ENCODE results near the gene MED13. TPM values are rescaled to one million over a fixed set of nuclear protein-coding genes. Genes with fewer than 3 reads are reported as not detected.
"Not testable (repeated sequence)": the region's sequence is repeated elsewhere in the genome, so short reads cannot be mapped to it uniquely, and the experiment has no call there.

MED13 gene
- total RNA-seq, 1 donor from 2014 or later, result 56.6 TPM

DNA sequence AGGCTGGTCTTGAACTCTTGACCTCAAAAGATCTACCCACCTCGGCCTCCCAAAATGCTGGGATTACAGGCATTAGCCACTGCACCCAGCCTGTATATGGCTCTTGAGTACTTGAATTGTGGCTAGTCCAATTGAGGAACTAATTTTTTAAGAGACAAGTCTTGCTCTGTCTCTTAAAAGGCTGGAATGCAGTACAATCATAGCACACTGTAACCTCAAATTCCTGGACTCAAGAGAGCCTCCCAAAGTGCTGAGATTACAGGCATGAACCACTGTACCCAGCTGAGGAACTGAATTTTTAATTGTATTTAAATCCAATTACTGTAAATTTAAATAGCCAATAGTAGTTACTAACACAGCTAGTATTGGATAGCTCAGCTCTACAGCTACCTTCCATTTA is 50.6 kb downstream of the MED13 start:
- Mint-ChIP-seq H3K27me3 (no peaks in the 10 kb centered on the region), H3K4me3 (no peak overlapping the region), H3K9me3 (no peaks in the 10 kb centered on the region), H3K4me1 (ENCODE audit: unreplicated experiment) (no peaks in the 10 kb centered on the region), H3K36me3 (peaks cover 35% of the 10 kb centered on the region), H3K27ac (no peak overlapping the region)
- TF ChIP-seq, protein P1, sequence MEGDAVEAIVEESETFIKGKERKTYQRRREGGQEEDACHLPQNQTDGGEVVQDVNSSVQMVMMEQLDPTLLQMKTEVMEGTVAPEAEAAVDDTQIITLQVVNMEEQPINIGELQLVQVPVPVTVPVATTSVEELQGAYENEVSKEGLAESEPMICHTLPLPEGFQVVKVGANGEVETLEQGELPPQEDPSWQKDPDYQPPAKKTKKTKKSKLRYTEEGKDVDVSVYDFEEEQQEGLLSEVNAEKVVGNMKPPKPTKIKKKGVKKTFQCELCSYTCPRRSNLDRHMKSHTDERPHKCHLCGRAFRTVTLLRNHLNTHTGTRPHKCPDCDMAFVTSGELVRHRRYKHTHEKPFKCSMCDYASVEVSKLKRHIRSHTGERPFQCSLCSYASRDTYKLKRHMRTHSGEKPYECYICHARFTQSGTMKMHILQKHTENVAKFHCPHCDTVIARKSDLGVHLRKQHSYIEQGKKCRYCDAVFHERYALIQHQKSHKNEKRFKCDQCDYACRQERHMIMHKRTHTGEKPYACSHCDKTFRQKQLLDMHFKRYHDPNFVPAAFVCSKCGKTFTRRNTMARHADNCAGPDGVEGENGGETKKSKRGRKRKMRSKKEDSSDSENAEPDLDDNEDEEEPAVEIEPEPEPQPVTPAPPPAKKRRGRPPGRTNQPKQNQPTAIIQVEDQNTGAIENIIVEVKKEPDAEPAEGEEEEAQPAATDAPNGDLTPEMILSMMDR (conservative IDR thresholded peaks at IDR 0.05), result no peak
- DNase-seq (ENCODE audit: extremely low spot score, unreplicated experiment), result no peak

DNA sequence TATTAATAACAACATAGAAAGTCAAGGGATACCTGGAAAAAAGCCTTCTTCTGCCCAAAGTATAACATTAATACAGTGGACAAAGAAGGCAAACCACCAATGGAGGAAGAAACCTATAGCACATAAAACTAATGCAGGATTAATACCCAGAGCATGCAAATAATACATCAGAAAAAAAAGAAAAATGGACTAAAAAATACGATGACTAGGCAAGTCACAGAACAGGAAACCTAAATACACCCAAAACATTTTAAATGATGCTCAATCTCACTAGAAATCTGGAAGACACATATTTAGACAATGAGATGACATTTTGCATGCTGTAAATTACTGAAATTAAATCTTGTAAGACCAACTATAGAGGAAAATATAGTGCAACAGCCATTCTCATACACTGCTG is 55.9 kb downstream of the MED13 start:
- Mint-ChIP-seq H3K4me3 (no peak overlapping the region), H3K27me3 (no peaks in the 10 kb centered on the region), H3K9me3 (no peaks in the 10 kb centered on the region), H3K27ac (no peak overlapping the region), H3K4me1 (ENCODE audit: unreplicated experiment) (no peaks in the 10 kb centered on the region), H3K36me3 (peaks cover 46% of the 10 kb centered on the region)
- TF ChIP-seq, protein P1 (conservative IDR thresholded peaks at IDR 0.05), result no peak
- DNase-seq (ENCODE audit: extremely low spot score, unreplicated experiment), result no peak

DNA sequence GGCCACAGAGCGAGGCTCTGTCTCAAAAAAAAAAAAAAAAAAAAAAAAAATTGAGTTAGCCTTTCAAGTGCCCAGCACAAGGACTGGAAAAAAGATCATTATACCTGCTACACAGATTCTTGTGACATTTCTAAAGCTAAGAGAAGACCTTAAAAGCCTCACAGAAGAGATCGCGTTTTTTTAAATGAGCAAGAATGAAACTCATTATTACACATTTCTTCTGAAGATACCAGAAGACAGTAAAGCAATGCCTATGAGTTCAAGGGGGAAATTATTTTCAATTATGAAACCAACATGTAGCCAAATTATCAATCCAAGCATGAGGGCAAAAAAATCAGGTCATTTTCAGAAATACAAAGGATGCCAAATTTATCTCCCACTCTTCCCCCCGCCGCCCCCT is 56.8 kb downstream of the MED13 start:
- Mint-ChIP-seq H3K4me1 (ENCODE audit: unreplicated experiment) (no peaks in the 10 kb centered on the region), H3K27ac (no peak overlapping the region), H3K27me3 (no peaks in the 10 kb centered on the region), H3K36me3 (peaks cover 44% of the 10 kb centered on the region), H3K9me3 (no peaks in the 10 kb centered on the region), H3K4me3 (no peak overlapping the region)
- TF ChIP-seq, protein P1 (conservative IDR thresholded peaks at IDR 0.05), result no peak
- no peak for DNase-seq (ENCODE audit: extremely low spot score, unreplicated experiment)

DNA sequence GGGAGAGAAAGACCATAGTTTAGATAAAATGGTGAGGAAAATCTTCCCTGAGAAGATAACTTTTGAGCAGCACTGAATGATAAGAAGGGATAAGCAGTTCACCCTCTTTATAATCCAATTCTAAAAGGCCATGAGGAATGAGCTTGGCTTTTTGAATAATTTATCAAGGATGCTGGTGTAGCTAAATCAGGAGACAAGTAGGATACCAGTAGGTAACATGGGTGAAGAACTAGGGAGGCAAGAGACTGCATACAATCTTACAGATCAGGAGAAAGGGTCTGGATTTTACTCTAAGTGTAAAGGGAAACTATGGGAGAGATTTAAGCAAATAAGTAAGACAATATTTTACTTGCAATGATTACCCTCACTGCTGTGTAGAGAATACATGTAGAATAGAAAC is 60.7 kb downstream of the MED13 start:
- H3K4me1 Mint-ChIP-seq (ENCODE audit: unreplicated experiment), result no peaks in the 10 kb centered on the region
- no peak overlapping the region for H3K27ac Mint-ChIP-seq
- peaks cover 41% of the 10 kb centered on the region for H3K36me3 Mint-ChIP-seq
- no peak for DNase-seq (ENCODE audit: extremely low spot score, unreplicated experiment)
- TF ChIP-seq, protein P1 (conservative IDR thresholded peaks at IDR 0.05), result no peak
- no peaks in the 10 kb centered on the region for H3K9me3 Mint-ChIP-seq
- no peak overlapping the region for H3K4me3 Mint-ChIP-seq
- no peaks in the 10 kb centered on the region for H3K27me3 Mint-ChIP-seq

DNA sequence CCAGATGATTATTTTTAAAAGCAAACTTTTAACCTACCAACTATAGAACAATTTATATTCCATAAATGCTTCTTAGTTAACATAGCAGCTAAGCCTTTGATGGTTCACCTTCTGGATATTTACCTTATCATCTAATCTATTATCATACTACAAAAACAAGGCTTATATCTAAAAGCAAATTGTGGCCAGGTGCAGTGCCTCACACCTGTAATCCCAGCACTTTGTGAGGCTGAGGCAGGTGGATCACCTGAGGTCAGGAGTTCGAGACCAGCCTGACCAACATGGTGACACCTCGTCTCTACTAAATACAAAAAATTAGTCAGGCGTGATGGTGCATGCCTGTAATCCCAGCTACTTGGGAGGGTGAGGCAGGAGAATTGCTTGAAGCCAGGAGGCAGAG is 61.9 kb downstream of the MED13 start:
- H3K27me3 Mint-ChIP-seq; H3K4me1 Mint-ChIP-seq (ENCODE audit: unreplicated experiment); H3K9me3 Mint-ChIP-seq; H3K27ac Mint-ChIP-seq; H3K4me3 Mint-ChIP-seq; DNase-seq (ENCODE audit: extremely low spot score, unreplicated experiment): not testable (repeated sequence)
- peaks cover 31% of the 10 kb centered on the region for H3K36me3 Mint-ChIP-seq

DNA sequence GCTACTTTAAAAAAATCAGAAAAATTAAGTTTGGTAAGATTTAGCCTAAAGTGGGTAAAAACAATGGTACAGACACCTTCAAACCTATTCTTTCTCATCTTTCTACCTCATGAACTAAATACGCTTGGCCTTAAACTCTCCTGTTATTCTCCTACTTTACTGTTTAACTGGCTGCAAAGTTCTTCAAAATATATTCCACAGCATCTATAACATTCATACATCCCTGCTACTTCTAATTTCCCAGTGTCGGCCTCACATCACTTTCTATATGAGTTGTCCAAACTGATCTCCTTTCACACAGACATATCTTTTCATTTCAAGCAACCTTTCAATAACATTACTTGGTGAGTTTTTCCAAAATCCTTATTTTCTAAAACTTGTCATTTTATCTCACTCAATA is 64.0 kb downstream of the MED13 start:
- TF ChIP-seq, protein P1 (conservative IDR thresholded peaks at IDR 0.05), result no peak
- Mint-ChIP-seq H3K36me3 (peaks cover 28% of the 10 kb centered on the region), H3K27ac (no peak overlapping the region), H3K27me3 (no peaks in the 10 kb centered on the region), H3K4me3 (no peak overlapping the region), H3K4me1 (ENCODE audit: unreplicated experiment) (peaks cover 5% of the 10 kb centered on the region), H3K9me3 (no peaks in the 10 kb centered on the region)
- DNase-seq (ENCODE audit: extremely low spot score, unreplicated experiment), result no peak
